Transverse colon (tissue), 4 donors: ENCODE measurements around the gene PEX14.
"Not testable (repeated sequence)": the region's sequence is repeated elsewhere in the genome, so short reads cannot be mapped to it uniquely, and the experiment has no call there.

ENCODE experiments used
- POLR2AphosphoS5 ChIP-seq, 3 donors: sonication (generic); formaldehyde crosslinking; IDR thresholded peaks; one replicate each; pipeline ENCODE4 v1.6.1; 2016; ENCODE audit warnings: antibody characterized with exemption in 3 of 3
- TF ChIP-seq, protein P1 (sequence below), 5 experiments: fragments of 200-600 bp in 3 of 5; fragments of 450-650 bp in 2 of 5; sonication (generic) in 3 of 5; IDR thresholded peaks; 1 replicate in 2 of 5; 2 replicates in 3 of 5; pipeline ENCODE4 v1.5.1; 2016 to 2017; ENCODE audit warnings: antibody characterized with exemption in 5 of 5, inconsistent platforms in 3 of 5, mild to moderate bottlenecking in 2 of 5, moderate library complexity in 1 of 5

DNA sequence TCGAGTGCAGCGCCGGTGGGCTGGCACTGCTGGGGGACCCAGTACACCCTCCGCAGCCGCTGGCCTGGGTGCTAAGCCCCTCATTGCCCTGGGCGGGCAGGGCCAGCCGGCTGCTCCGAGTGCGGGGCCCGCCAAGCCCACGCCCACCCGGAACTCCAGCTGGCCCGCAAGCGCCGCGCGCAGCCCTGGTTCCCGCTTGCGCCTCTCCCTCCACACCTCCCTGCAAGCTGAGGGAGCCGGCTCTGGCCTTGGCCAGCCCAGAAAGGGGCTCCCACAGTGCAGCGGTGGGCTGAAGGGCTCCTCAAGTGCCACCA, 48.3 kb upstream of the PEX14 start:
- TF ChIP-seq, protein P1, sequence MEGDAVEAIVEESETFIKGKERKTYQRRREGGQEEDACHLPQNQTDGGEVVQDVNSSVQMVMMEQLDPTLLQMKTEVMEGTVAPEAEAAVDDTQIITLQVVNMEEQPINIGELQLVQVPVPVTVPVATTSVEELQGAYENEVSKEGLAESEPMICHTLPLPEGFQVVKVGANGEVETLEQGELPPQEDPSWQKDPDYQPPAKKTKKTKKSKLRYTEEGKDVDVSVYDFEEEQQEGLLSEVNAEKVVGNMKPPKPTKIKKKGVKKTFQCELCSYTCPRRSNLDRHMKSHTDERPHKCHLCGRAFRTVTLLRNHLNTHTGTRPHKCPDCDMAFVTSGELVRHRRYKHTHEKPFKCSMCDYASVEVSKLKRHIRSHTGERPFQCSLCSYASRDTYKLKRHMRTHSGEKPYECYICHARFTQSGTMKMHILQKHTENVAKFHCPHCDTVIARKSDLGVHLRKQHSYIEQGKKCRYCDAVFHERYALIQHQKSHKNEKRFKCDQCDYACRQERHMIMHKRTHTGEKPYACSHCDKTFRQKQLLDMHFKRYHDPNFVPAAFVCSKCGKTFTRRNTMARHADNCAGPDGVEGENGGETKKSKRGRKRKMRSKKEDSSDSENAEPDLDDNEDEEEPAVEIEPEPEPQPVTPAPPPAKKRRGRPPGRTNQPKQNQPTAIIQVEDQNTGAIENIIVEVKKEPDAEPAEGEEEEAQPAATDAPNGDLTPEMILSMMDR (IDR thresholded peaks at IDR 0.05), result not testable (repeated sequence)
- TF ChIP-seq POLR2AphosphoS5 (IDR thresholded peaks at IDR 0.05), result not testable (repeated sequence)
